OCI-LY7 (cell line): ENCODE measurements around the gene RLBP1. TPM values are rescaled to one million over a fixed set of nuclear protein-coding genes. Genes with fewer than 3 reads are reported as not detected.

ENCODE experiments used
- BruUV-seq: library from RNA; stranded (reverse); fragments of 400-500 nt; replicated peaks from 2 replicates; lab custom pipeline; 2021; lab: Mats Ljungman, UMichigan
- CTCF ChIA-PET: fragments of 300-600 bp; sonication (Branson Sonifier 250); formaldehyde crosslinking; loops from one replicate; lab custom pipeline; 2022; ENCODE audit warnings: antibody characterized with exemption; ENCODE audit not compliant: unreplicated experiment; lab: Charles Lee
- POLR2A ChIA-PET: fragments of 300-600 bp; sonication (Branson Sonifier 250); formaldehyde crosslinking; loops from one replicate; lab custom pipeline; 2022; ENCODE audit warnings: antibody characterized with exemption; lab: Charles Lee
- DNase-seq: peaks from one replicate; pipeline ENCODE4 v3.0.0-alpha.2; 2015; ENCODE audit warnings: low spot score
- H2AFZ ChIP-seq: fragments of 200-600 bp; sonication (generic), shearing (Covaris generic); 2 replicates; pipeline ENCODE4 v1.6.1; 2014; ENCODE audit warnings: mild to moderate bottlenecking, antibody characterized with exemption, low read length, moderate library complexity
- H3K27ac ChIP-seq: fragments of 200-600 bp; sonication (generic); 2 replicates; pipeline ENCODE4 v1.5.1; 2014; ENCODE audit warnings: mixed run types, low read depth, mild to moderate bottlenecking, moderate library complexity, low read length, inconsistent platforms; ENCODE audit not compliant: poor library complexity, severe bottlenecking
- H3K36me3 ChIP-seq: fragments of 200-600 bp; sonication (generic); 2 replicates; pipeline ENCODE4 v1.6.1; 2014; ENCODE audit warnings: mild to moderate bottlenecking, antibody characterized with exemption, low read length, moderate library complexity, mixed read lengths; ENCODE audit not compliant: insufficient read depth
- H3K4me1 ChIP-seq: fragments of 200-600 bp; sonication (generic); 2 replicates; pipeline ENCODE4 v1.5.1; 2014; ENCODE audit warnings: mild to moderate bottlenecking, low read length; ENCODE audit not compliant: insufficient read depth, poor library complexity, severe bottlenecking
- H3K4me2 ChIP-seq: fragments of 200-600 bp; sonication (generic); 2 replicates; pipeline ENCODE4 v1.6.1; 2014; ENCODE audit warnings: mild to moderate bottlenecking, low read length
- H3K4me3 ChIP-seq: fragments of 200-600 bp; sonication (generic); 2 replicates; pipeline ENCODE4 v1.5.1; 2014; ENCODE audit warnings: mild to moderate bottlenecking, low read depth, low read length; ENCODE audit not compliant: poor library complexity, severe bottlenecking
- H3K79me2 ChIP-seq: fragments of 200-600 bp; sonication (generic); 2 replicates; pipeline ENCODE4 v1.6.1; 2016; ENCODE audit warnings: low read depth, mild to moderate bottlenecking, low read length, moderate library complexity, mixed read lengths; ENCODE audit not compliant: insufficient read depth
- H3K9me2 ChIP-seq: fragments of 200-600 bp; sonication (generic); 2 replicates; pipeline ENCODE4 v1.6.1; 2016; ENCODE audit warnings: mild to moderate bottlenecking, low read length, mixed read lengths; ENCODE audit not compliant: insufficient read depth
- H3K9me3 ChIP-seq: fragments of 200-600 bp; sonication (generic); 2 replicates; pipeline ENCODE4 v1.6.1; 2014; ENCODE audit warnings: mild to moderate bottlenecking, mixed run types, low read length, mixed read lengths
- H4K20me1 ChIP-seq: fragments of 200-600 bp; sonication (generic); 2 replicates; pipeline ENCODE4 v1.6.1; 2014; ENCODE audit warnings: mild to moderate bottlenecking, antibody characterized with exemption, low read length, moderate library complexity, mixed read lengths; ENCODE audit not compliant: insufficient read depth
- CTCF ChIP-seq: fragments of 200-600 bp; sonication (generic); conservative IDR thresholded peaks from 2 replicates; pipeline ENCODE4 v1.5.1; 2014; ENCODE audit warnings: mild to moderate bottlenecking, antibody characterized with exemption, low read length, moderate library complexity, mixed read lengths
- EZH2phosphoT487 ChIP-seq: fragments of 200-600 bp; sonication (generic); IDR thresholded peaks from 2 replicates; pipeline ENCODE4 v1.6.1; 2018; ENCODE audit warnings: low read depth, borderline replicate concordance, mild to moderate bottlenecking, mixed run types, antibody characterized with exemption, low read length, moderate library complexity, mixed read lengths
- intact Hi-C: fragments of 100-400 bp; cut with micrococcal nuclease; formaldehyde crosslinking; loops from one replicate; pipeline ENCODE4 v1.10.0; 2022; ENCODE audit not compliant: unreplicated experiment
- total RNA-seq, 2 experiments: library from RNA; depleted of rRNA in 1 of 2; stranded (reverse); fragments of >200 nt in 1 of 2; shearing (Covaris generic) in 1 of 2; gene quantifications; 2 replicates each; pipeline ENCODE4 v1.2.3, GENCODE V29; 2014 to 2022

The RLBP1 gene
- total RNA-seq, 2 experiments from 2014 or later = not detected

- no peak for DNase-seq
- Histone ChIP-seq H3K9me2 (no peaks in the 10 kb centered on the region), H3K4me3 (no peak overlapping the region), H3K36me3 (no peaks in the 10 kb centered on the region), H4K20me1 (no peaks in the 10 kb centered on the region), H3K79me2 (no peaks in the 10 kb centered on the region), H3K27ac (no peak overlapping the region), H2AFZ (no peak overlapping the region), H3K4me1 (no peaks in the 10 kb centered on the region), H3K9me3 (no peaks in the 10 kb centered on the region), H3K4me2 (no peak overlapping the region)
- TF ChIP-seq CTCF = no peak
- TF ChIP-seq EZH2phosphoT487 = no peak
- intact Hi-C loops = no loop called here
- ChIA-PET CTCF (no interaction called here), POLR2A (interaction anchor here (0.6 kb wide), 1 partner anchor 487 kb away, joined by 3 read pairs; no protein-coding TSS in a partner anchor)
- no TSS peak for BruUV-seq
Measured at GRCh38 chr15:89184886-89185526, 36.4 kb downstream of the RLBP1 start.

- ChIA-PET POLR2A (no interaction called here), CTCF (no interaction called here)
- DNase-seq = no peak
- intact Hi-C loops = no loop called here
- no TSS peak for BruUV-seq
- H4K20me1 ChIP-seq = no peaks in the 10 kb centered on the region
- H3K4me1 ChIP-seq = no peaks in the 10 kb centered on the region
- H3K4me3 ChIP-seq = no peak overlapping the region
- no peak overlapping the region for H2AFZ ChIP-seq
- no peak overlapping the region for H3K27ac ChIP-seq
- no peaks in the 10 kb centered on the region for H3K9me2 ChIP-seq
- TF ChIP-seq EZH2phosphoT487 (no peak), CTCF (no peak)
- H3K4me2 ChIP-seq = no peak overlapping the region
- H3K36me3 ChIP-seq = no peaks in the 10 kb centered on the region
- H3K79me2 ChIP-seq = no peaks in the 10 kb centered on the region
- H3K9me3 ChIP-seq = no peaks in the 10 kb centered on the region
Measured at GRCh38 chr15:89184357-89184756, 37.0 kb downstream of the RLBP1 start.
